H1 (cell line): ENCODE measurements around the gene TMEM114. TPM values are rescaled to one million over a fixed set of nuclear protein-coding genes. Genes with fewer than 3 reads are reported as not detected.

Source experiments
- CHD7 ChIP-seq: fragments of 300-600 bp; sonication (generic); IDR thresholded peaks from 2 replicates; pipeline ENCODE4 v1.7.1; 2012; ENCODE audit warnings: low read length, moderate library complexity, mild to moderate bottlenecking, inconsistent platforms; ENCODE audit not compliant: insufficient replicate concordance
- CTBP2 ChIP-seq: IDR thresholded peaks from 2 replicates; pipeline ENCODE4 v1.7.0; 2011; ENCODE audit warnings: borderline replicate concordance, mild to moderate bottlenecking, moderate library complexity, mixed read lengths, low read length; ENCODE audit not compliant: insufficient read depth, insufficient read length
- PHF8 ChIP-seq: fragments of 200-600 bp; sonication (generic); conservative IDR thresholded peaks from 2 replicates; pipeline ENCODE4 v1.7.1; 2012; ENCODE audit warnings: low read depth, mild to moderate bottlenecking, inconsistent platforms, low read length, moderate library complexity
- RAD21 ChIP-seq, 2 experiments: IDR thresholded peaks in 1 of 2; conservative IDR thresholded peaks in 1 of 2; 2 replicates each; pipeline ENCODE4 v1.6.1; 2011; ENCODE audit warnings: low read depth in 2 of 2, low read length in 2 of 2, improper control_type of control experiment in 1 of 2, inconsistent platforms in 1 of 2, mild to moderate bottlenecking in 1 of 2, moderate library complexity in 1 of 2
- polyA plus RNA-seq, 7 experiments: library from polyadenylated mRNA; depleted of rRNA in 3 of 7; stranded (reverse) in 5 of 7; unstranded in 2 of 7; fragments of >200 nt in 5 of 7; fragments of 200-250 nt in 2 of 7; gene quantifications; 1 replicate in 5 of 7; 2 replicates in 1 of 7; 4 replicates in 1 of 7; pipeline versions ENCODE4 v1.2.1 to v1.2.3, GENCODE V29; 2011 to 2013; ENCODE audit warnings: missing spikeins in 2 of 7, mixed read lengths in 2 of 7
- total RNA-seq: library from RNA; stranded (reverse); fragmentation: NEBNext Ultra II Directional; extraction: Animal tissue kit (Norgen Biotek cat#: 25700); gene quantifications from 2 replicates; pipeline ENCODE4 v1.2.1, GENCODE V29; 2021

Gene TMEM114
- total and polyA plus RNA-seq, 2 of the 8 experiments (the other 6 are each of a cell fraction or from before 2014, with no cell fraction given), result 1.6 to 2.9 TPM

GRCh38 chr16:8588682-8589056, 1.6 kb downstream of the TMEM114 start (continued):
- TF ChIP-seq CTBP2, result no peak
- TF ChIP-seq PHF8, result no peak
- no peak for TF ChIP-seq CHD7
- no peak for TF ChIP-seq RAD21 (IDR thresholded peaks at IDR 0.05 in 1 of 2, conservative IDR thresholded peaks at IDR 0.05 in 1 of 2; ENCODE audit: low read depth in 2 of 2, low read length in 2 of 2)
